Activated gamma-delta T cell treated with anti-CD3 and anti-CD28 coated beads, Interleukin-2, amount 50 U/mL, for 16 hours (primary cell): ENCODE measurements around the gene CTPS2.
"Not testable (repeated sequence)": the region's sequence is repeated elsewhere in the genome, so short reads cannot be mapped to it uniquely, and the experiment has no call there.

Source experiments
- DNase-seq: peaks from one replicate; pipeline ENCODE4 v3.0.0-alpha.2; 2020; ENCODE audit warnings: low read depth

Gene CTPS2

GRCh38 chrX:16604337-16604736 lies 108.1 kb downstream of the CTPS2 start:
- DNase-seq = no peak

DNA sequence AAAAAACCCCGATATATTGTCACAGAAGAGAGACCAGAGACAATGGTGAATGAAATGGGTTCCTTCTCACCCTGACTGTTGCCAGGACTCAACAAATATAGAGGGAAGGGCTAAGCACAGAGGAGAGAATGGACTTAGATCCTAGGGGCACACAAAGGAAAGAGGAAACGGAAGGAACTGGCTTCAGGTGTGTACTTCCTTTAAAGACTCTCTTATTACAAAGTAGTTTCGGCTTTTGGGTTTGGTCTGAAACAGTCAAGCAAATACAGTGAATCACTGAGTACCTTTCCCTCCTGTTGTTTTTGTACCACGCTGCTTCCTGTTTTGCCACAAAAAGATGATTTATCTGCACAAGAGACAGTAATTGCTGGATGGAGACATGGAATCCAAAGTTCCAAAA lies 108.6 kb downstream of the CTPS2 start:
- DNase-seq = no peak

DNA sequence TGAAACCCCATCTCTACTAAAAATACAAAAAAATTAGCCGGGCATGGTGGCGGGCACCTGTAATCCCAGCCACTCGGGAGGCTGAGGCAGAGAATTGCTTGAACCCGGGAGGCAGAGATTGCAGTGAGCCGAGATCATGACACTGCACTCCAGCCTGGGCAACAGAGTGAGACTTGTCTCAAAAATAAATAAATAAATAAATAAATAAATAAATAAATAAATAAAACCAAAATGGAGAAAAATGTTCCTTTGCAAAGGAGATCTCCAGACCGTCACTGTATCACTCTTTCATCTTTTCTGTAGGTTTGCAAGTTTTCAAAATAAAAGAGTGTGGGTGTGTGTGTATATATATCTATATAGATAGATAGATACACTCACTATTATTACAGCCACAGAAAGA lies 109.2 kb downstream of the CTPS2 start:
- not testable (repeated sequence) for DNase-seq

- DNase-seq = no peak
Observed at GRCh38 chrX:16601885-16602284, 110.6 kb downstream of the CTPS2 start.

DNA sequence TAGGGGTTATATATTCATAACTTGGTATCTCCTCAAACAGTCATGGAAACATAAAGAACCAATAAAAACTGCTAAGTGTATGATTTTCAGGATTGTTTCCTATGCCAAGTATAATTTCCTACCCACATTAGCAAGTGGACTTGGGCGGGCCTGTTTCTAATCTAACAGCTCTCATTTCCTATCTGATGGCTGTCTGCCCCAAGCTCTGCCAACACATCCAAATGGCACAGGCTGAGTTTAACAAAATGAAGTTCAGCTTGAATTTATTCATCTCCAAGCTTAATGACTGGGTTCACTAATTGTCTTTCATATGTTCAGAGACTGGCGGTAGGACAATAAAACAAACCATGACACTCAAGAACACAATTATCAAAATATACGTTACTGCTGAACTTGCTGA lies 118.0 kb downstream of the CTPS2 start:
- no peak for DNase-seq

GRCh38 chrX:16593801-16594200 lies 118.7 kb downstream of the CTPS2 start:
- no peak for DNase-seq

DNA sequence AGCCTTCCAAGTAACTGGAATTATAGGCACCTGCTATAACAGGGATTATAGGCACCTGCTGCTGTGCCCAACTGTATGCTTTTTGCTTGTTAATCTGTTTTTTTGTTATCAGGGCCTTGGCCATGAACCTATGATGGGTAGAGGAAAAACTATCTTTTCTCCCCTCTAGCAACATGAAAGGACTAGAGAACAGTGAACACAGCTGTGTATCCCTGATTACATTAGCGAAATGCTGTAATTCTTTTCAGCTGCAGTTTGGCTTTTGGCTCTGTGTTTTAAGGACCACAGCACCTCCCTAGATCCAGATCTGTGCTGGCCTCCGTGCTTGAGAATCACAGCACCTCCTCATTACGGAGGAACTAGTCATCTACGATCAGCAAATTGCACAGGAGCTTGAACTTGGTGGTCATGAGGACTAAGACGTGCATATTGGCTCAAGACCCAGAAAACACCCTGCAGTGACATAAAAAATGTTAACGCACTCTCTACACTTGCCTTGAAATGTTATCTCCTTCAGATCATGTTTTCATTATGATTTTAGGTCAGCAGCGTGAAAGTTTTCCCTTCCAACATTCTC lies 120.2 kb downstream of the CTPS2 start:
- no peak for DNase-seq

DNA sequence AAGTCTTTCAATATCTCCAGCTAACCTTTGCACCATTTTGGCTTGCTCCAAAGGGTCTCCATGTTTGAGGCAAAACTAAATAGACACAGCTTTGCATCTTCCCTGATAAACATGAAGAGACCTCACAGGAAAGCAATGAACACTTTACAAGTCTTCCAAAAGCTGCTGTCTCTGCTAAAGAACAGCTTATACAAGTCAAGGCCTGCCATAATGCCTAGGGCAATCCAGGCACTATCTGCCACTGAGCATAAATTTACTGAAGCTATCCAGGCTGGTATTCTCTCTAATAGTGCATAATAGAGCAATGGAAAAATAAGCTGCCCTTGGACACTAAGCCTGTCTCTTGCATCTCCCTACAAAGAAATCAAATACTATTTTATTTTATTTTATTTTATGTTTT lies 122.6 kb downstream of the CTPS2 start:
- DNase-seq = no peak

DNA sequence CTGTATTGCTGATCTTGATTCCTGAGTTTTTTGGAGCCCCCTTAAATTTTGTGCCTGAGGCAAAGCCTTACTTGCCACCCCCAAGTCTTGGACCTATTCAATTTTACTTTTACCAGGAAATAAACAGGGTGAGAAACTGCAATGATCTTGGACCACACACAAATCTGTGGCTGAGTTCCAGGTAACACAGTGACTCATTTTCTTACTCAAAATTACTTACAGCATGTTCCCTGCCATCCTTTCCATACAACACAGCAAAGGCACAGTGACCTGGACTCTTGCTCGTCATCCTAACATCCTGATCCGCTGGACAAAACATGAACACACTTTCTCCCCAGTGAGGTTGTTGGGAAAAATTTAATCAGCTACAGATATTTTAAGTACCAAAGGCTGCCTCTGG lies 123.3 kb downstream of the CTPS2 start:
- DNase-seq = no peak

GRCh38 chrX:16588266-16588665 lies 124.2 kb downstream of the CTPS2 start:
- no peak for DNase-seq

- DNase-seq = no peak
Observed at GRCh38 chrX:16587836-16588235, 124.6 kb downstream of the CTPS2 start.

GRCh38 chrX:16586377-16587112 lies 125.9 kb downstream of the CTPS2 start:
- DNase-seq = no peak

DNA sequence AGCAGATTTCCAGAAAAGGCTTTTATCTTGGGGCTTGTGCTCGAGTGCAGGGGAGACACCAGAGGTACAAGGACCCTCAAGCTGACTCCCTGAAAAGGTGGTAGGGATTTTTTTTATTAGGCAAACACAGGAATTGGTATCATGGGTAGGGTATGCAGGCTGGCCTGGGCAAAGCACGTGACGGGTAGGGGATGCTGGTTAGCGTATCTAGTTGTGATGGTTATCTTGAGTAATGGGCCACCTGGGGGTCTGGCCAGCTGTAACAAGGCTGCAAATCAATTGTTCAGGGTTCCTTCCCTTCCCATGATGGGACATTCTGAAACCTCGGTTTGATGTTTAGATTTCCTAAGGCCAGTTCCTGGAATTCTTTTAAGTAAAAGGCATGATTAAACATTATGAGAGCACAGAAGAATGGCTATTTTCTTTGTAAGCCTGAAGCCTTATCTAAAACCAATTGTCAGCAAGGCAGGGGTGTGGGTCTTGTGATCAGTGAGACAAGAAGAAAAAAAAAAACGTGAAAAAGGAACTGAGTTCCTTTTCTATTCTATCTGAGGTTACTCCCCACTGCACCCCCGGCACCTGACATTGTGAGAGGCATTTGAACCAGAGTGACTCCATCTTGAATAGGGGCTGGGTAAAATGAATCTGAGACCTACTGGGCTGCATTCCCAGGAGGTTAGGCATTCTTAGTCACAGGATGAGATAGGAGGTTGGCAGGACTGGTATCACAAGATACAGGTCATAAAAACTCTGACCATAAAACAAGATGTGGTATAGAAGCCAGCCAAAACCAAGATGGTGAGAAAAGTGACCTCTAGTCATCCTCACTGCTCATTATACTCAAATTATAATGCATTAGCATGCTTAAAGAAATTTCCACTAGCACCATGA lies 126.7 kb downstream of the CTPS2 start:
- DNase-seq = no peak

DNA sequence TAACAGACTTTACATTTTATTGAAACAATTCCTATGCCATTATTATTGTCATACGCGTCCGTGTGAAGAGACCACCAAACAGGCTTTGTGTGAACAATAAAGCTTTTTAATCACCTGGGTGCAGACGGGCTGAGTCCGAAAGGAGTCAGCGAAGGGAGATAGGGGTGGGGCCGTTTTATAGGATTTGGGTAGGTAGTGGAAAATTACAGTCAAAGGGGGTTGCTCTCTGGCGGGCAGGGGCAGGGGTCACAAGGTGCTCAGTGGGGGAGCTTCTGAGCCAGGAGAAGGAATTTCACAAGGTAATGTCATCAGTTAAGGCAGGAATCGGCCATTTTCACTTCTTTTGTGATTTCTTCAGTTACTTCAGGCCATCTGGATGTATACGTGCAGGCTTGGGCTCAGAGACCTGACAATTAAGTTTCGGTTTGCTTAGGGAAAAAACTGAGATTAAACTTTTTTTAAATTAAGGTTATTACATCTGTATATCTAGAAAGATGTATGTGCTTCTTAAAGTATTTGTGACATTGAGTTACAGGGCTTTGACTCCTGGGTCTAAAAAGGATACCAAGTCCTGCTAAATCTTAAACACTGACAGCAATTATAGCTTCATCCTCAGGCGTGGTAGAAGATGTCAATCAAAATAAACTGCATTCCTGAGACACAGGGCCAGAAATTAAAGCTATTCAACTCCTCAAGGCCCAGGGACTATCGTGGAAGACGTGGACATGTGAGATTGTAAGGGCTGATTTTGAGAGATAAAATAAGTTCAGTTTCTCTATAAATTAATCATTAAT lies 132.3 kb downstream of the CTPS2 start:
- DNase-seq = not testable (repeated sequence)

DNA sequence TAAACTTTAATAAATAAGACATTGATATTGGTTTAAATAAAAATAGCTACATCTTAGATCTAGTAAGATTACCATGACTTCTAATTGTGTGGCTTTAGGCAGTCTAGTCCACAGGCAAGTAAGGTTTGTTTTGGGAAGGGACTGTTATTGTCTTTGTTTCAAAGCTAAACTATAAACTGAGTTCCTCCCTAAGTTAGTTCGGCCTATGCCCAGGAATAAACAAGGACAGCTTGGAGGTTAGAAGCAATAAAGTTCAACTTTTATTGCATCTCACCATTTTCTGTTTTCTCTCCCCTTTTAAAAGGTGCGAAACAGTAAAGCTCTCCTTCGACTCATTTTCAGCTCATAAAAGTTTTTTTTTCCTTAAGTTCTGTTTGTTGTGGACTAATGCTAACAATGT lies 133.0 kb downstream of the CTPS2 start:
- DNase-seq = no peak

DNA sequence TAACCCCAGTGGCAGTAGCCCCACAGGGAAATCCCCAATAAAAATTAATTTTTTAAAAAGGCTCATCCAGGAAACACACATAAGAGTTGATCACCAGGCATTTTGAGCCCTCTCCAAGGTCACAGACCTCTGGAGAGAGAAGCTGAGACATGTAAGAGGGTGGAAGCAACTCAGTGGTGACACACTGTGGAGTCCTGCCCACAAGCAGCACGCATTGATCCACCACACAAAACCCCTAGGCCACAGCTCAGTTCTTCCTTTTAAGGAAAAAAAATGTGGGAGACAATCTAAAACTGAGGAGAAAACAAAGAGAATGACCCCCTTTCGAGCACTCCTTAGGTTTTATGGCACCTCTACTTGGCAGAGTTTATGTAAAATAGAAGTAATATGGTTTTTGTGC lies 134.3 kb downstream of the CTPS2 start:
- DNase-seq = no peak

- DNase-seq = no peak
Observed at GRCh38 chrX:16577483-16578029, 134.9 kb downstream of the CTPS2 start.

- DNase-seq = not testable (repeated sequence)
Observed at GRCh38 chrX:16575388-16575787, 137.1 kb downstream of the CTPS2 start.

- no peak for DNase-seq
Observed at GRCh38 chrX:16573781-16574180, 138.7 kb downstream of the CTPS2 start.

DNA sequence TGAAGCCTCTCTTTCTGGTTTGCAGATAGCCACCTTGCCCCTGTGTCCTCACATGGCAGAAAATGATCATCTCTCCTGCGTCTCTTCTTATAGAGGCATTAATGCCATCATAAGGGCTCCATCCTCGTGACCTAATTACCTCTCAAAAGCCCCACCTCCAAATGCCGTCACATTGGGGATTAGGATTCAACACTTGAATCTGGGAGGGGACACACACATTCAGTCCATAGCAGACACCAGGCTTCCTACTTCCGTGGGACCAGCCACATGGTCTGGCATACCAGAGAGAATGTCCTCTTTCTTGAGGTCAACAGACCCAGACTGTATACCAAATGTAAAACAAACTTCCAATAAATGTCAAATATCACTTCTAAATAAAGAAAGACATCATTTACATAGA lies 144.8 kb downstream of the CTPS2 start:
- DNase-seq = no peak

- DNase-seq = no peak
Observed at GRCh38 chrX:16566571-16566970, 145.9 kb downstream of the CTPS2 start.

DNA sequence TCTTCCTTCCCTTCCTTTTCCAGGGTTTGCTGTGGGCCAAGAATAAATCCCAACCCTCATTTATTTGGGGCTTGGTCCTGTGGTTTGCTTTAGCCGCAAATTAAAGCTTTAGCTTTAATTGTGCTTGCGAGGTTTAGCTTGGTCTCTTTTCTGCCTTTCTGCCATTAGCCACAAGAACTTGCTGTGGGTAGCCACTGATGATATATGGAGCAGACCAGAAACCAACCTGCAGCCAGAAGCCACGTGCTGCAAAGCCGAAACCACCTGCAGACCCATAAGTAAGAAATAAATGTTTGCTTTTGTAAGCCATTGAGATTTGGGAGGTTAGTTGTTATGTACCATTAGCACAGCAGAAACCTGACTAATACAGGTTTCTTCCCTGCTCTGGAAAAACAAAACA lies 152.3 kb downstream of the CTPS2 start:
- DNase-seq = no peak
